A549 (cell line): ENCODE data around the gene PLA1A. TPM values are rescaled to one million over a fixed set of nuclear protein-coding genes. Genes with fewer than 3 reads are reported as not detected.

ENCODE experiments used
- ATAC-seq, 2 experiments: fragments of 200-7000 bp in 1 of 2; fragments of >200 bp in 1 of 2; cut with Nextera tagmentation in 1 of 2; cut with Tn5 transposase in 1 of 2; 3 replicates each; pipeline versions ENCODE4 v1.8.0 to v1.9.1; 2018 to 2020; ENCODE audit warnings: mild to moderate bottlenecking in 1 of 2, moderate library complexity in 1 of 2
- CTCF ChIA-PET: fragments of 300-600 bp; sonication (Branson Sonifier 250); formaldehyde crosslinking; extraction: SDS; loops from one replicate; lab custom pipeline; 2021; ENCODE audit warnings: antibody characterized with exemption, inconsistent platforms; lab: Yijun Ruan, JAX
- POLR2A ChIA-PET: fragments of 350-600 bp; formaldehyde crosslinking; extraction: SDS; loops from one replicate; lab custom pipeline; 2021; ENCODE audit warnings: antibody characterized with exemption, inconsistent platforms; lab: Yijun Ruan, JAX
- DNase-seq, 2 experiments: peaks; one replicate each; pipeline versions ENCODE4 v3.0.0 to v3.0.0-alpha.2; 2011 to 2016; ENCODE audit warnings: low read depth in 1 of 2, low spot score in 1 of 2
- FAIRE-seq: peaks from 2 replicates; lab custom pipeline; 2011; peaks lifted over from hg19 to GRCh38; lab: Jason Lieb, UNC
- H3K27ac ChIP-seq, 2 experiments: fragments of >200 bp; sonication (Bioruptor Twin); formaldehyde crosslinking; 3 replicates each; pipeline ENCODE4 v1.5.1; 2016 to 2017
- H3K4me1 ChIP-seq: fragments of >200 bp; sonication (Bioruptor Twin); formaldehyde crosslinking; 3 replicates; pipeline ENCODE4 v1.6.1; 2016
- H3K4me2 ChIP-seq: fragments of >200 bp; sonication (Bioruptor Twin); formaldehyde crosslinking; 3 replicates; pipeline ENCODE4 v1.6.1; 2016
- H3K4me3 ChIP-seq: fragments of >200 bp; sonication (Bioruptor Twin); formaldehyde crosslinking; 3 replicates; pipeline ENCODE4 v1.5.1; 2016
- H3K9me3 ChIP-seq: fragments of >200 bp; sonication (Bioruptor Twin); formaldehyde crosslinking; 3 replicates; pipeline ENCODE4 v1.6.1; 2016
- BCL3 ChIP-seq: fragments of >200 bp; sonication (Bioruptor Twin); formaldehyde crosslinking; IDR thresholded peaks from 3 replicates; pipeline ENCODE4 v1.6.1; 2016
- E2F6 ChIP-seq: IDR thresholded peaks from 2 replicates; pipeline ENCODE4 v1.6.1; 2012; ENCODE audit warnings: low read depth, borderline replicate concordance
- EHMT2 ChIP-seq: fragments of 200-600 bp; sonication (generic); IDR thresholded peaks from 2 replicates; pipeline ENCODE4 v1.6.1; 2016; ENCODE audit warnings: antibody characterized with exemption, low read depth, mild to moderate bottlenecking, moderate library complexity
- EP300 ChIP-seq, 2 experiments: fragments of >200 bp; sonication (Bioruptor Twin); formaldehyde crosslinking; IDR thresholded peaks; 2 replicates in 1 of 2; 3 replicates in 1 of 2; pipeline ENCODE4 v1.6.1; 2016 to 2017
- GATA3 ChIP-seq: IDR thresholded peaks from 2 replicates; pipeline ENCODE4 v1.6.1; 2012; ENCODE audit warnings: borderline replicate concordance
- MAZ ChIP-seq: fragments of 150-350 bp; IDR thresholded peaks from 2 replicates; pipeline ENCODE4 v1.6.1; 2014; ENCODE audit warnings: antibody characterized with exemption, low read depth, low read length, borderline replicate concordance
- MYC ChIP-seq: IDR thresholded peaks from 2 replicates; pipeline ENCODE4 v1.6.1; 2012; ENCODE audit warnings: mild to moderate bottlenecking, inconsistent platforms, low read length, improper control_type of control experiment, borderline replicate concordance
- POLR2AphosphoS2 ChIP-seq: conservative IDR thresholded peaks from 2 replicates; pipeline ENCODE4 v1.6.1; 2012; ENCODE audit warnings: low read length, improper control_type of control experiment, inconsistent platforms
- RAD21 ChIP-seq, 2 experiments: fragments of >200 bp in 1 of 2; sonication (Bioruptor Twin) in 1 of 2; formaldehyde crosslinking in 1 of 2; IDR thresholded peaks in 1 of 2; conservative IDR thresholded peaks in 1 of 2; 2 replicates in 1 of 2; 3 replicates in 1 of 2; pipeline ENCODE4 v1.6.1; 2012 to 2018; ENCODE audit warnings: inconsistent platforms in 1 of 2
- REST ChIP-seq: fragments of 200-600 bp; sonication (generic); IDR thresholded peaks from 2 replicates; pipeline ENCODE4 v1.6.1; 2016; ENCODE audit warnings: antibody characterized with exemption, mild to moderate bottlenecking, moderate library complexity
- SREBF2 ChIP-seq: fragments of 450-650 bp; IDR thresholded peaks from 2 replicates; pipeline ENCODE4 v1.6.1; 2014; ENCODE audit warnings: mild to moderate bottlenecking, moderate library complexity
- TP53 ChIP-seq: fragments of 250-450 bp; sonication (Bioruptor Pico); IDR thresholded peaks from 2 replicates; pipeline ENCODE4 v1.5.0; 2021; ENCODE audit warnings: mild to moderate bottlenecking, moderate library complexity
- WGBS: methylation state at CpG from one replicate; pipeline ENCODE4 v1.1.6; 2017; ENCODE audit errors: missing lambda C conversion rate; 5-methylcytosine and 5-hydroxymethylcytosine counted together
- polyA plus RNA-seq, 4 experiments: library from polyadenylated mRNA; depleted of rRNA in 3 of 4; stranded (reverse); fragments of >200 nt; fragmentation: RNase III in 1 of 4; extraction: RNeasy Plus Mini Kit Qiagen cat#74134 plus additional on column Dnase treatment in 1 of 4; gene quantifications; 2 replicates in 3 of 4; 3 replicates in 1 of 4; pipeline ENCODE4 v1.2.3, GENCODE V29; 2011 to 2017

The PLA1A gene
- polyA plus RNA-seq, 2 of the 4 experiments (the other 2 are of a cell fraction): 0.17 to 0.18 TPM

GRCh38 chr3:119672776-119673175 is 75.1 kb downstream of the PLA1A start:
- ChIA-PET CTCF (interaction anchor here (1.0 to 3.0 kb wide), 4 partner anchors 8 to 788 kb away, joined by 3 to 10 read pairs (median 5); no protein-coding TSS in a partner anchor), POLR2A (no interaction called here)
- ATAC-seq (no peak), FAIRE-seq (no peak), DNase-seq (no peak)
- TF ChIP-seq RAD21 (conservative IDR thresholded peaks at IDR 0.05 in 1 of 2, IDR thresholded peaks at IDR 0.05 in 1 of 2) (no peak), EP300 (IDR thresholded peaks at IDR 0.05) (no peak), BCL3 (no peak), GATA3 (no peak), MYC (no peak)
- Histone ChIP-seq H3K27ac (no peak overlapping the region), H3K9me3 (no peaks in the 10 kb centered on the region), H3K4me1 (peaks cover 19% of the 10 kb centered on the region; the same call in 2 of the 3 replicates), H3K4me3 (no peak overlapping the region), H3K4me2 (no peak overlapping the region)
- WGBS: 94% methylated on average over 2 of the region's 2 CpGs

GRCh38 chr3:119673875-119674274 is 76.2 kb downstream of the PLA1A start:
- no peak for TF ChIP-seq RAD21 (conservative IDR thresholded peaks at IDR 0.05 in 1 of 2, IDR thresholded peaks at IDR 0.05 in 1 of 2)
- TF ChIP-seq MAZ: no peak
- no peak for TF ChIP-seq TP53 (CRISPR knock-in tag)
- no peak for TF ChIP-seq REST
- no peak overlapping the region for H3K4me3 ChIP-seq
- H3K4me1 ChIP-seq: peaks cover 20% of the 10 kb centered on the region; the same call in 2 of the 3 replicates
- no peak overlapping the region for H3K4me2 ChIP-seq
- DNase-seq: no peak
- no peak overlapping the region for H3K27ac ChIP-seq
- no peak for ATAC-seq
- POLR2A ChIA-PET: no interaction called here
- 94% methylated on average over 9 of the region's 18 CpGs for WGBS
- H3K9me3 ChIP-seq: no peaks in the 10 kb centered on the region
- CTCF ChIA-PET: interaction anchor here (1.0 to 3.0 kb wide), 3 partner anchors 7 to 789 kb away, joined by 3 to 10 read pairs (median 6); no protein-coding TSS in a partner anchor
- FAIRE-seq: no peak

- 87% methylated on average over 5 of the region's 5 CpGs for WGBS
- Histone ChIP-seq H3K4me2 (peak overlapping the region; percentile 95), H3K9me3 (no peaks in the 10 kb centered on the region), H3K27ac (no peak overlapping the region), H3K4me1 (peaks cover 15% of the 10 kb centered on the region; the same call in 2 of the 3 replicates), H3K4me3 (no peak overlapping the region)
- CTCF ChIA-PET: interaction anchor here (0.8 to 1.5 kb wide), 3 partner anchors 14 to 116 kb away, joined by 3 to 4 read pairs (median 4); partner anchors contain the start of gene CD80
- TF ChIP-seq POLR2AphosphoS2: no peak
- no peak for TF ChIP-seq EHMT2
- TF ChIP-seq SREBF2: no peak
- TF ChIP-seq E2F6: no peak
- FAIRE-seq: no peak
- POLR2A ChIA-PET: no interaction called here
- ATAC-seq: no peak
- no peak for DNase-seq
Observed at GRCh38 chr3:119675188-119675874, 77.6 kb downstream of the PLA1A start.
